ENCODE results near the gene KIF5A.
"Not testable (repeated sequence)": the region's sequence is repeated elsewhere in the genome, so short reads cannot be mapped to it uniquely, and the experiment has no call there.

The KIF5A gene

DNA sequence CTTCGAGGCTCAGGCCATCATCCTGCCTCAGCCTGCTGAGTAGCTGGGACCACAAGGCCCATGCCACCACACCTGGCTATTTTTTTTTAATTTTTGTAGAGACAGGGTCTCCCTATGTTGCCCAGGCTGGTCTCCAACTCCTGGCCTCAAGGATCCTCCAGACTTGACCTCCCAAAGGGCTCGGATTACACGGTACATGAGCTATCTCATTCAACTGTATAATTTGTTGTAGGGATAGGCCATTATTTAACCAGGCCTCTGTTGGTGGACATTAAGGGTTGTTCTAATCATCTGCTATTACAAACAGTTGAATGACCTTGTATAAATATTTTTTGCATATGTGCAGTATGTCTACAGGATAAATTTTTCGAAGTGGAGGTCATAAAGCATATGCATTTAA is 9.0 kb downstream of the KIF5A start:
- DNase-seq: no peak

DNA sequence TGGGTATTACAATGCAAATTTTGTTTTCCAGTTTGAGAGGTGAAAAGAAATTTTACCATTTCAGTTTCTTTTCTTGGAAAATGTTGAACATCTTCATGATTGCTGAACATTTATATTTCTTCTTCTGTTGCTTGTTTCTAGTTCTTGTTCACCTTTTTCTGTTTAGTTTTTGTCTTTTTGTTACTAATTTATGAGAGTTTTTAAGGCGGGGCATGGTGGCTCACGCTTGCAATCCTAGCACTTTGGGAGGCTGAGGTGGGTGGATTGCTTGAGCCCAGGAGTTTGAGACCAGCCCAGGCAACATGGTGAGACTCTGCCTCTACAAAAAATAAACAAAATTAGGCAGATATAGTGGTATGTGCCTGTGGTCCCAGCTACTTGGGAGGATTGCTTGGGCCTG is 10.7 kb downstream of the KIF5A start:
- no peak for DNase-seq

DNA sequence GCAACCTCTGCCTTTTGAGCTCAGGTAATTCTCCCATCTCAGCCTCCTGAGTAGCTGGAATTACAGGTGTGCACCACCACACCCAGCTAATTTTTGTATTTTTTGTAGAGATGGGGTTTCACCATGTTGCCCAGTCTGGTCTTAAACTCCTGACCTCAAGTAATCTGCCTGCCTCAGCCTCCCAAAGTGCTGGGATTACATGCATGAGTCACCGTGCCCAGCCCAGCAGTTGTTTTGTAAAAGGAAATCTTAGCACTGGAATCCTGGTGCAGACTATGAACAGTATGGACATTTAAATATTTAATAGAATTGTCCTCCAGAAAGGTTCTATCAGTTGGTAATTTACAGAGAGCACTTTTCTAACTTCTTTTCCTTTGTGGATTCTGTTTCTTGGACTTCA is 11.3 kb downstream of the KIF5A start:
- DNase-seq: not testable (repeated sequence)

DNA sequence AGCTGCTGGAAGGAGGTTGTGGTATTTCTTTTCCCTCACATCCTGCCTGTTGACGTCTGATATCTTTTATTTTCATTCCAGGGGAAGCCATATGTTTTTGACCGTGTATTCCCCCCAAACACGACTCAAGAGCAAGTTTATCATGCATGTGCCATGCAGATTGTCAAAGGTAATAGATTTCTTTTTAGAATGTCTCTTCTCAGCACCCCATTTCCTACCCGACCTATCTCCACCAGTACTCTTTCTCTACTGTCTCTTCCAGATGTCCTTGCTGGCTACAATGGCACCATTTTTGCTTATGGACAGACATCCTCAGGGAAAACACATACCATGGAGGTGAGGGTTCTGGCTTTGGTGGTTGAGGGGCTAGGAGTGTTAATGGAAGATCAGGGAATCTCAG is 13.5 kb downstream of the KIF5A start:
- no peak for DNase-seq

DNA sequence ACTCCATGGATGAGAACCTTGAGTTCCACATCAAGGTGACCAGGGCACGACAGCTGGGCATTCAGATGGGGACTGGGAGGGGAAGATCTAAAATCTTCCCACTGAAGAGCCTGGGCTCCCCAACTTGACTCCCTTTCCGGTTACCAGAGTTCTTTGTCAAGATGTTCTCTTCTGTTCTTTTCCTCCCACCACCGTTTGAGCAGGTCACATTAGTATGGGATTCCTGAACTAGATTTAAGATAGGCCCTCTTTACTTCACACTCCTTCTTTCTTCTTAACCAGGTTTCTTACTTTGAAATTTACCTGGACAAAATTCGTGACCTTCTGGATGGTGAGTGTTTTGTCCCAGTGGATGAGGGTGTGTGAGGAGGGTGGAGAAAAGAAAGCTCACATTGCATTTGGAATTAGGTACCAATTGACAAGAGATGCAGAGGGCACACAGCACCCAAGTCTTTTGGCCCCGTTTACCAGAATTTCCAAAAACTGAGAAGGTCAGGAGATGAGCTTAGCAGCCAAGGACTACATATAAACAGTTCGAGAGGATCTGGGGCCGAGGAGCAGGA is 14.4 kb downstream of the KIF5A start:
- DNase-seq: no peak

DNA sequence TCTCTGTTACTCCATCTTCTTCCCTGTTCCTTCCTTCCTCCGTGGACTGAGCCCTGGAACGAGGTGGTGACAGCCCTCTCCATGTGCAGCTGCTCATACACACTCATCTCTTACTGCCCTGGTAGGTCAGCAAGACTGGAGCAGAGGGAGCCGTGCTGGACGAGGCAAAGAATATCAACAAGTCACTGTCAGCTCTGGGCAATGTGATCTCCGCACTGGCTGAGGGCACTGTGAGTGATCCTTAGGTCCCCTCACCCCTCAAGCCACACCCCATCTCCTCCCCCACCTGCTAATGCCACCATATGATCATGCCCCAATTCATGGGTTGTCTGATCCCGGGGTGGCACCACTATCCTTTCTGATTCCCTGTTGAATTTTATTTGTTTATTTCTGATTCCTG is 19.0 kb downstream of the KIF5A start:
- DNase-seq: no peak

DNA sequence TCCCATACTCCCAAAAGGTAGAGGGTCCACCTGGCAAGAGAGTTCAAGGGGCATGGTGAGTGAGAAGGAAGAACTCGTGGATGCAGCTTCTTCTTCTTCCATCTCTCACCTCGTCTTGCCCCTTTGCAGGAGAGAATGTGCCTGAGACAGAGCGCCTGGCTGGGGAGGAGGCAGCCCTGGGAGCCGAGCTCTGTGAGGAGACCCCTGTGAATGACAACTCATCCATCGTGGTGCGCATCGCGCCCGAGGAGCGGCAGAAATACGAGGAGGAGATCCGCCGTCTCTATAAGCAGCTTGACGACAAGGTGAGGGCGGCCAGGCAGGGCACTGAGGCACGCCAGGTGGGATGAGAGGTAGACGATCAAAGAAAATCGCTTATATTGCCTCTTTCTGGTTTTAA is 20.0 kb downstream of the KIF5A start:
- no peak for DNase-seq

DNA sequence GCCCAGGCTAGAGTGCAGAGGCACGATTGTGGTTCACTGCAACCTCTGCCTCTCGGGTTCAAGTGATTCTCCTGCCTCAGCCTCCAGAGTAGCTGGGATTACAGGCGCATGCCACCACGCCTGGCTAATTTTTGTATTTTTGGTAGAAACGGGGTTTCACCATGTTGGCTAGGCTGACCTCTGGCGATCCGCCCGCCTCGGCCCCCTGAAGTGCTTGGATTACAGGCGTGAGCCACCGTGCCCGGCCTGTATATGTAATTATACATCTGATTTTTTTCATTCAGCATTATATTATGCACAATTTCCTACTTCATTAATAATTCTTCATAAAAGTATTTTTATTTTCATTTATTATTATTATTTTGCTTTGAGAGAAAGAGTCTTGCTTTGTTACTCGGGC is 20.6 kb downstream of the KIF5A start:
- DNase-seq: not testable (repeated sequence)

DNA sequence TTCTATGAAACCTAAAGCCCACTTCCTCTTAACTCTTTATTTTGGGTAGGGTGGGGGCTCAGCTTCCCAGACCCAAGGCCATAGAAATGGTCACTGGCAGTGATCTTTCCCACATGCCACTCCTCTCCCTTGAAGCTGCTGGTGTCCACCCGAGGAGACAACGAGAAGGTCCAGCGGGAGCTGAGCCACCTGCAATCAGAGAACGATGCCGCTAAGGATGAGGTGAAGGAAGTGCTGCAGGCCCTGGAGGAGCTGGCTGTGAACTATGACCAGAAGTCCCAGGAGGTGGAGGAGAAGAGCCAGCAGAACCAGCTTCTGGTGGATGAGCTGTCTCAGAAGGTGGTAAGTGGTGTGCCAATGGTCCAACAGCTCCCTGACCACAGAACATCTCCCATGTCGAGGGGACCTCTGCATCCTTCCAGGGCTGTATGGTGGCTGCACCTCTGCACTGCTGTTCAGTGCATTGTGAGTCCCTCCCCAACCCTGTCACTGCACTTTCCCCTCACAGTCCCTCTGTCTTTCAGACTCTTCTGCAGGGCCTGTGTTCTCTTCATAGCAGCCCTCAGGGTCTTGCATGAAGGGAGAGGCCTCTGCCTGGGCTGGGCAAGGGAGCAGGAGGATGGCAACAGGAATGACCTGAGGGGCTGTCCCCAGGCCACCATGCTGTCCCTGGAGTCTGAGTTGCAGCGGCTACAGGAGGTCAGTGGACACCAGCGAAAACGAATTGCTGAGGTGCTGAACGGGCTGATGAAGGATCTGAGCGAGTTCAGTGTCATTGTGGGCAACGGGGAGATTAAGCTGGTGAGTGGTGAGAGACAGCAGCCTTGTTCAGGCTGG is 22.3 kb downstream of the KIF5A start:
- DNase-seq: no peak

DNA sequence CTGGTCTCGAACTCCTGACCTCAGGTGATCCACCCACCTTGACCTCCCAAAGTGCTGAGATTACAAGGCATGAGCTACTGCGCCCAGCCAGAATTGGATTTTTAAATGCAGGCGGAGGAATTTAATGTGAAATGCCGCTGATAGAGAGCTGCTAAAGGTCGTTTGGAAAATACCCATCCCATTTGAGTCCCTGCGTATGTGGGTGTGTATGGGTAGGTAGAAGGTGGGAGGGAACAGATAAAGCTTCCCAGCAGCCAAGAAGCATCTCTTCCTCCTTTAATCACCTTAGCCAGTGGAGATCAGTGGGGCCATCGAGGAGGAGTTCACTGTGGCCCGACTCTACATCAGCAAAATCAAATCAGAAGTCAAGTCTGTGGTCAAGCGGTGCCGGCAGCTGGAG is 25.0 kb downstream of the KIF5A start:
- DNase-seq: no peak

DNA sequence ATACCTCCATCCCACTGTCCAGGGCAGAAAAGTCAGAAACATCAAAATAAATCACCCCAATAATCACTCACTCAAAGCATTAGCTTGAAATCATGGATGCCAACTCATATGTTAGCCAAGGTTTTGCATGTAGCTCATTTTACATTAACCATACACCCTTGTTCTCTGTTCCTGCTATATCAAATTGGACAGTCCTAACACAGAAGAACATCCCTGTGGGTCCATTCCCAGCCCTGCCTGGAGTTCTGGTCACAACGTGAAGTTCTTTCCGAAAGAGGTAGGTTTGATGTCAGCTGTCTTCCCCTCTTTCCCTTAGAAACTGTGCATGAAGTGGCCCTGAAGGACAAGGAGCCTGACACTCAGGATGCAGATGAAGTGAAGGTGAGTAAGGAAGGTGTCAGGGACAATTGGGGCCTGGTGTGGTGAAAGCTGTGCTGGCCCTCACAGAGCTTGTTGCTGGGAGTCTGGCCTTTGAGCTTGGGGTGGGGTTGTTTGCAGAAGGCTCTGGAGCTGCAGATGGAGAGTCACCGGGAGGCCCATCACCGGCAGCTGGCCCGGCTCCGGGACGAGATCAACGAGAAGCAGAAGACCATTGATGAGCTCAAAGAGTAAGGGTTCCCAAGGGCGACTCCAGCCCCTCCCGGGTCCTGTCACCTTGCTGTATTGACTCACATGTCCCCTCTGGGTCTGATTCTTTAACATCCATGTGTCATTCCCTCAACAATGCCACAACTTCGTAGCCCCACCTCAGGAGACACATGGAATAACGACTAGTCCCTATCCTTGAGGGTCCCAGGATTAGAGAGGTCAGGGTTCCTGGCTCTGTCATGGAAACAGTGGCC is 26.1 kb downstream of the KIF5A start:
- no peak for DNase-seq

DNA sequence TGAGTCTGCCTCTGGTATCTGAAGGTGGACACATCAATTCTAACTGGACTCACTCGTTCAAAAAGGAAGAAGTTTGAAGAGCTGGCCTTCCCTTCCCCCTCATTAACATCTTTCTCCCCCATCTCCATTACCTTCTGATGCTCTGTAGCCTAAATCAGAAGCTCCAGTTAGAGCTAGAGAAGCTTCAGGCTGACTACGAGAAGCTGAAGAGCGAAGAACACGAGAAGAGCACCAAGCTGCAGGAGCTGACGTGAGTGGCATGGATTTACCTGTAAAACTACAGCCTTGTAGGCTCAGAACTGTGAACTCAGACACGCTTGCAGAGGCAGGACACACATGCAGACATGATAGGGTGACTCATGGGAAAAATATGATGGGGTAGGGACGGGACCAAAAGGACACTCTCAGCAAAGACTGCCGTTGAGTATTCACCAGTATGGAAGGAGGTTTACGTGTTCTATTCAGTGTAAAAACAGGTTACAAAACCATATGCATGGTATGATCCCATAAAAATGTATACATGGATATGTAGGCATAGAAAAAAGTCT is 26.8 kb downstream of the KIF5A start:
- DNase-seq: no peak

DNA sequence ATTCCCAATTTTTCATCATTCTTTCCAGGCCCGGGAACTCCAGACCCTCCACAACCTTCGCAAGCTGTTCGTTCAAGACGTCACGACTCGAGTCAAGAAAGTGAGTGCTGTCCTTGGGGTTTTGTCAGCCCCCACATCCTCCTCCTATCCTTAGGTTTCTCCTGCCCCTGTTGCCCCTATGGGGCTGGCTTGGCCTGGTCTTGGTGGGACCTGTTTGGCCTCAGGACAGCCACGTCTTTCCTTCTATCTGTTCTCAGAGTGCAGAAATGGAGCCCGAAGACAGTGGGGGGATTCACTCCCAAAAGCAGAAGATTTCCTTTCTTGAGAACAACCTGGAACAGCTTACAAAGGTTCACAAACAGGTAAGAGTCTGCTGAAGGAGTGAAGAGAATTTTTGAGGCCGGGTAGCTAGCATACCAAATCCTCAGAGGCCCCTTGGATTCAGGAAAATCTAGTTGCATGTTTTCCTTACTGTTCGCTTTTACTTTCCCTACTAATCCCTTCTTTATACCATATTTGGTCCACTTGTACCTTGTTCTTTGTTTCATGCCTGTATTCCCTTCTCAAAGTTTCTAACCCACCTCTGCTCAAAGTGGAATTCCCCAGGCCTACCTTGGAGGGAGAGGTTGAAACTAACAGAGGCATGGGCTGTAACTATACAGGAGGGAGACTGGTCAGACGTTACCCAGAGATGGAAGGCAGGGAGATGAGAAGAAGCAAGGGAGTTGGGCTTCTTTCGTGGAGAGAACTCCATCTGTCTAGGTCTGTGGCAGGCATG is 28.3 kb downstream of the KIF5A start:
- DNase-seq: no peak

DNA sequence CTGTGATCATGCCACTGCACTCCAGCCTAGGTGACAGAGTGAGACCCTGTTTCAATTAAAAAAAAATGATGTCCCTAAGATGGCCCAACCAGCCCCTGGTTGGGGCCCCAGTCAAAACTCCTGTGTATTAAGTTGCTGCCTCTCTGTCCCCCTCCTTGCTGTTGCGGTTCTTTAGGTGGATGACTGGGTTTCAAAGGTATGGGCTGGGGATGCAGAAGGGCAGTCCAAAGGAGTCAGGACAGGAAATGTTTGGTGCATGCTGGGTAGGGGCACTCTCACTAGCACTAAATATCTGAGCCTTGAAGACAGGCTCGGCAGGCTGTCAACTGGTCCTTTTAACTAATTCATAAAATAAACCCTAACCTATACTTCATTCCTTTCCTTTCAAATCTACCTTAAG is 29.2 kb downstream of the KIF5A start:
- no peak for DNase-seq

DNA sequence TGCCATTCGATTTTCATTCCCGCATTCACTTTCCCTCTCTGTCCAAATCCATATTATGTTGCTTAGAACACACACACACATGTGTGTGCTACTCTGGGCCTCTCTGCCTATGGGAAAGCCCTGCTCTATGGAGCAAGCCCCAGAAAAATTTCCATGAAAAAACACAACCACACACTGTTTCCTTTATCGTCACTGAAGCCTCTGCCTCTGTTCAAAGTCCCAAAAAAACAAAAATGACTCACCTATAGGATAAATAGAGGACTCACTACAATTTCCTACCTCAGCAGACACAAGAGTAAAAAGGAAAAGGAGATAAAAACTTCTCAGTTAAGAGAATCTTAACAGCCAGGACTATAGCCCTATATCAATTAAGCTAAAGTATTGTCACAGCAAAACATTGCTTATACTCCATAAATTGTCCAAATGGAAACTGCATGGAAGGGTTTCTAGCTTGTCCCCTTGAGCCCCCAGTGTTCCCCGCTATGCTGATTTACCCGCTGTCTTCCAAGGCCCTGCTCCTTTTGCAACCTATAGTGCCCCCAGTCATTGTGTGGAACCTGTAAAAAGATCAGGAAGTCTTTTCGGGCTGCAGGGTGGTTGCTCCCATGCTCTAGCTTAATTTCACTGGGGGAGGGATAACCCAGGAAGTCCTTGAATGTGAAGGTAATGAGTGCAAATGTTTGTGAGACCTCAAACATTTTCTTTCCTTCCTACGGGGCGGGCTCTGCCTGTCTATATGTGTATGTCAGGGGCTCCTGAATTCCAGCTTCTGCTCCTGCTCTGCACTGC is 30.0 kb downstream of the KIF5A start:
- no peak for DNase-seq

DNA sequence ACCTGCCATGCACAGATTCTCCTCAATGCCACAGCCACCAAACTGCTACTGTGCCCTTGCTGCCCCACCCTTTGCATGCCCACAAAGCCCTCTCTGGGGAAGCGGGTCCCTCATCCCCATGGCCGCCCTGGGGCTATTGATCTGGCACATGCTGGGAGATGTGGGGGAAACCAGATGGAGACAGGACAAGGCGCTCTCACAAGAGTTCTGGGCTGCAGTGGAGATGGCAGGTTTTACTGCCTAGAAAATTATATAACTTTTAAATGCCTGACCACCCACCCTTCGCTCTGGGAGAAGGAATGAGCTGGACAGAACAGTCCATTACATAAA is 30.6 kb downstream of the KIF5A start:
- DNase-seq: no peak

DNA sequence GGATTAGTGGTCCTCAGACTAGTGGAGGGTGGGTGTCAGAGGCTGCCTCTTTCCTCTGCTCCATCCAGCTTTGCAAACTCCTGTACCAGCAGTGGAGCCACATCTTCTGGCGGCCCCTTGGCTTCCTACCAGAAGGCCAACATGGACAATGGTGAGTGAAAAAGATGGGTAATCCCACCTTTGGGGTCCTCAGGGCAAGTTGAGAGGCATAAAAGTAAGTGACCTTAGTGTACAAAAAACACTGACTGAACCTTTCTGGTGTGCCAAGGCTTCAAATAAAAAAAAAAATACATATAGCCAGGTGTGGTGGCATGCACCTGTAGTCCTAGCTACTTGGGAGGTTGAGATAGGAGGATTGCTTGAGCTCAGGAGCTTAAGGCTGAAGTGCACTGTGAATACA is 32.0 kb downstream of the KIF5A start:
- DNase-seq: no peak

DNA sequence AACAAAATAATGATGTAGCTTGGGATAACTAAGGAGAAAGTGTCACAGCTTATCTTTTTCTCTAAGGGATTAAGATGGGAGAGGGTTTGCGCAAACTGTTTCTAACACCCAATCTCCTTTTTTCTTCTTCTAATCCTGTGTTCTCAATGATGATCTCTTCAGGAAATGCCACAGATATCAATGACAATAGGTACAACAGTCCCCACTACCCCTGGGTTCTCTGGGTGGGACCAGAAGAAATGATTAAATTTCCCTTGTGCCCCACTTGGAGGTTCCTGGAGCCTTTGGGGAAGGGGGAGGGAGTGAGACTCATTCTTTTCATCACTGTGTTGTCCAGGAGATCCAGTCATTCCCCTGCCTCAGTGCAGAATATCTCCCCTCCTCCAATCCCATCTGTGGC is 32.6 kb downstream of the KIF5A start:
- DNase-seq: no peak

DNA sequence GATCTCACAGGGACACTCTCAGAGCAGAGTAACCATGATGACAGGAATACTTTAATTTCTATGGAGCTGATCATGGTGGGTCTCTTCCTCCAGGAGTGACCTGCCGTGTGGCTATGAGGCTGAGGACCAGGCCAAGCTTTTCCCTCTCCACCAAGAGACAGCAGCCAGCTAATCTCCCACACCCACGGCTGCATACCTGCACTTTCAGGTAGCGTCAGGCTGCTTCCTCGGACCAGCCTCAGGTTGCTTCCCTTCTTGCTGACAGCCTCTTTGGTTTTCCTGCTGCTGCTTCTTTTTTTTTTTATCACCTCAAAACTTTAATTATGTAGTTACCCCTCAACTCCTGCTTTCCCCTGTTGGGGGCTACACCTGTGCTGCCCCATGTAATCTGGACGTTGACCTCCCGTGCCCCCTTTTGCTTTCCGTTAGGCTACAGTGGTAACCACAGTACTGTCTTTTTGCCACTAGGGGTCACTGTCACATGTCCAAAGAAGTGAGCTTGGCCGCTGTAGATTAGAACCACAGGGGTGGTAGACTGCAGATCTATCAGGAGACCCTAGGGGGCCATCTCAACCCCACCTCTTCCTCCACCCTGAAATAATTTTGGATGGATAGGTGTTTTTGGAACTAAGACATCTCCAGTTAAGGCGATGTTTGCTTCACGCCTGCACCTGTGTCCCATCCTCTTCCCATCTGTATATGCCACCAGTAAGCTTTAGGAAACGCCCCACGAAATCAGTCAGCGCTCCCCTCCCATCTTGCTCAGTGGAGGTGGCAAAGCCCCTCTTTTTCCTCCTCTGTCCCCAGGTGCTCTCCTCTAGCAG is 33.4 kb downstream of the KIF5A start:
- DNase-seq: peak; percentile 71

DNA sequence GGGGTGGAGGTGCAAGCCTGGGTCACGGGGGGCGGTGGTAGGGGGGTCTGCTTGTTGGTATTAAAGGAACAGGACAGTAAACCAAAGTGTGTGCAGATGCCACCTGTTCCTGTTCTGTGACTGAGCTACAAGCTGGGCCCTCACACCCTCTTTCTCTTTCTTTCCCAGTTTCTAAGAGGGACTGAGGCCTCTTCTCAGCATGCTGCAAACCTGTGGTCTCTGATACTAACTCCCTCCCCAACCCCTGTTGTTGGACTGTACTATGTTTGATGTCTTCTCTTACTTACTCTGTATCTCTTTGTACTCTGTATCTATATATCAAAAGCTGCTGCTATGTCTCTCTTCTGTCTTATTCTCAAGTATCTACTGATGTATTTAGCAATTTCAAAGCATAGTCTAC is 34.2 kb downstream of the KIF5A start:
- DNase-seq: no peak

DNA sequence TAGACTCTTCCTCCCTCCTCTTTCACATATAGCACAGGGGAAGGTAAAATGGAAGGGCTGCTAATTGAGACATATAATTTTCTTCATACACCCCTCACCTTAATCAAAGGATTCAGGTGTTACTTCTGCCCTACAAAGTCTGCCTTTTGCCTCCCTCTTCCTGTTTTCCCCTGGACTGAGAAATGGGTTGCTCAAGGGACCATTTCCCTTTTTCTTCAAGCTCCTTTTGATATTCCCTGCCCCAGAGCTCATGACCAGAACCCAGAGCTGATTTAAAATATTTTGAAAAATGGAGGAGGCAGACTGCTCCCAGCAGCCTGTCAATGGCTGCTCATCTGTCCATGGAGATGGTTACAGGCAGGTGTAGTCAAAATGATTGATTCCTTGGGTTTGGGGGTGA is 34.8 kb downstream of the KIF5A start:
- DNase-seq: no peak

All from NCI-H774 (cell line).